Activated CD8-positive, alpha-beta T cell treated with anti-CD3 and anti-CD28 coated beads, Interleukin-2, amount 10 ng/mL, durations not matched to agents 7 days and 5 days (primary cell): ENCODE results near the gene RNF167. TPM values are rescaled to one million over a fixed set of nuclear protein-coding genes. Genes with fewer than 3 reads are reported as not detected.

Experiments
- ATAC-seq: fragments of 150-1000 bp; cut with Tn5 transposase; one replicate; pipeline ENCODE4 v1.10.0; 2021; ENCODE audit warnings: moderate library complexity
- CTCF ChIA-PET: fragments of 350-600 bp; sonication (Branson Sonifier 250); formaldehyde crosslinking; loops from one replicate; lab custom pipeline; 2021; ENCODE audit warnings: antibody characterized with exemption; lab: Charles Lee
- POLR2A ChIA-PET: fragments of 350-600 bp; sonication (Branson Sonifier 250); formaldehyde crosslinking; loops from one replicate; lab custom pipeline; 2021; ENCODE audit warnings: antibody characterized with exemption; lab: Charles Lee
- DNase-seq: peaks from one replicate; pipeline ENCODE4 v3.0.0-alpha.2; 2020
- H3K27ac Mint-ChIP-seq: one replicate; pipeline ENCODE4 v1.8.0; 2021; ENCODE audit warnings: mild to moderate bottlenecking, mixed read lengths
- H3K27me3 Mint-ChIP-seq: one replicate; pipeline ENCODE4 v1.8.0; 2021; ENCODE audit warnings: low read depth, mixed read lengths
- H3K36me3 Mint-ChIP-seq: one replicate; pipeline ENCODE4 v1.8.0; 2021; ENCODE audit warnings: low read depth, mixed read lengths
- H3K4me1 Mint-ChIP-seq: one replicate; pipeline ENCODE4 v1.8.0; 2021; ENCODE audit warnings: low read depth, mixed read lengths
- H3K4me3 Mint-ChIP-seq: one replicate; pipeline ENCODE4 v1.8.0; 2021; ENCODE audit warnings: mild to moderate bottlenecking, mixed read lengths
- H3K9me3 Mint-ChIP-seq: one replicate; pipeline ENCODE4 v1.8.0; 2022; ENCODE audit warnings: mixed read lengths; ENCODE audit not compliant: insufficient read depth
- total RNA-seq, 2 experiments: library from RNA; stranded (reverse); gene quantifications; one replicate each; pipeline ENCODE4 v1.2.3, GENCODE V29; 2021

Gene RNF167
- total RNA-seq, 2 experiments from 2014 or later = 239 to 245 TPM

- H3K4me3 Mint-ChIP-seq = no peak overlapping the region
- H3K27ac Mint-ChIP-seq = no peak overlapping the region
- ChIA-PET CTCF (no interaction called here), POLR2A (interaction anchor here (0.6 kb wide), 1 partner anchor 35 kb away, joined by 3 read pairs; no protein-coding TSS in a partner anchor)
- H3K4me1 Mint-ChIP-seq = peaks cover 28% of the 10 kb centered on the region
- H3K36me3 Mint-ChIP-seq = peaks cover 14% of the 10 kb centered on the region
- peaks cover 7% of the 10 kb centered on the region for H3K27me3 Mint-ChIP-seq
- DNase-seq = no peak
- no peak for ATAC-seq
- no peaks in the 10 kb centered on the region for H3K9me3 Mint-ChIP-seq
These were observed 42.3 kb upstream of the RNF167 start for GRCh38 chr17:4897785-4898184.

GRCh38 chr17:4898351-4898750, 41.7 kb upstream of the RNF167 start:
- Mint-ChIP-seq H3K27me3 (peaks cover 7% of the 10 kb centered on the region), H3K9me3 (no peaks in the 10 kb centered on the region), H3K36me3 (peaks cover 14% of the 10 kb centered on the region), H3K4me1 (peaks cover 34% of the 10 kb centered on the region), H3K4me3 (peak overlapping the region; percentile 59), H3K27ac (peak overlapping the region; percentile 24)
- ChIA-PET POLR2A (interaction anchor here (0.6 to 1.6 kb wide), 2 partner anchors 35 to 195 kb away, joined by 3 to 7 read pairs; partner anchors contain the start of gene PELP1), CTCF (interaction anchor here (1.1 to 1.9 kb wide), 3 partner anchors 109 to 331 kb away, joined by 3 to 10 read pairs (median 6); no protein-coding TSS in a partner anchor)
- ATAC-seq (no peak), DNase-seq (no peak)

DNA sequence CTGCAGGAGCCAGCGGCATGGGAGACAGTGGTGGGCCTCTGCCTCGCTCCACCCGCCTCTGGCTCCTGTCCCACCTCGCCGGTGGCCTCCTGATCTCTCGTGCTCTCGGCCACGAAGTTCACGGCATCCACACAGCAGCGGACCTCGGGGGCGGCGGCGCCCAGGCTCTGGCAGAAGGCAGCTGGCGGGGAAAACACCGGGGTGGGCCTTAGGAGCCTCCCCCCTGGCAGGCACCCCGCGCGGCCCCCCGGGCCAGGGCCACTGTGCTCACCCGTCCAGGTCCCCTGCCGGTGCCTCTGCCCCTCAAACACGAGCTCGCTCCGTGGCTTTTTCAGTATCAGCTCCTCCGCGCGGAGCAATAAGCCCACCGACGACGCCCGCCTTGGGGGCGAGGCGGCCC, 41.1 kb upstream of the RNF167 start:
- no peaks in the 10 kb centered on the region for H3K9me3 Mint-ChIP-seq
- POLR2A ChIA-PET = interaction anchor here (1.3 to 1.8 kb wide), 4 partner anchors 41 to 196 kb away, joined by 3 to 13 read pairs (median 6); partner anchors contain the start of genes PELP1, PFN1, RNF167 and SLC25A11
- peaks cover 14% of the 10 kb centered on the region for H3K36me3 Mint-ChIP-seq
- H3K27me3 Mint-ChIP-seq = peaks cover 7% of the 10 kb centered on the region
- peaks cover 38% of the 10 kb centered on the region for H3K4me1 Mint-ChIP-seq
- ATAC-seq (peak; percentile 0), DNase-seq (no peak)
- H3K4me3 Mint-ChIP-seq = peak overlapping the region; percentile 59
- H3K27ac Mint-ChIP-seq = no peak overlapping the region
- CTCF ChIA-PET = interaction anchor here (0.8 to 1.9 kb wide), 11 partner anchors 9 to 332 kb away, joined by 3 to 10 read pairs (median 3); partner anchors contain the start of genes PLD2 and SPAG7

DNA sequence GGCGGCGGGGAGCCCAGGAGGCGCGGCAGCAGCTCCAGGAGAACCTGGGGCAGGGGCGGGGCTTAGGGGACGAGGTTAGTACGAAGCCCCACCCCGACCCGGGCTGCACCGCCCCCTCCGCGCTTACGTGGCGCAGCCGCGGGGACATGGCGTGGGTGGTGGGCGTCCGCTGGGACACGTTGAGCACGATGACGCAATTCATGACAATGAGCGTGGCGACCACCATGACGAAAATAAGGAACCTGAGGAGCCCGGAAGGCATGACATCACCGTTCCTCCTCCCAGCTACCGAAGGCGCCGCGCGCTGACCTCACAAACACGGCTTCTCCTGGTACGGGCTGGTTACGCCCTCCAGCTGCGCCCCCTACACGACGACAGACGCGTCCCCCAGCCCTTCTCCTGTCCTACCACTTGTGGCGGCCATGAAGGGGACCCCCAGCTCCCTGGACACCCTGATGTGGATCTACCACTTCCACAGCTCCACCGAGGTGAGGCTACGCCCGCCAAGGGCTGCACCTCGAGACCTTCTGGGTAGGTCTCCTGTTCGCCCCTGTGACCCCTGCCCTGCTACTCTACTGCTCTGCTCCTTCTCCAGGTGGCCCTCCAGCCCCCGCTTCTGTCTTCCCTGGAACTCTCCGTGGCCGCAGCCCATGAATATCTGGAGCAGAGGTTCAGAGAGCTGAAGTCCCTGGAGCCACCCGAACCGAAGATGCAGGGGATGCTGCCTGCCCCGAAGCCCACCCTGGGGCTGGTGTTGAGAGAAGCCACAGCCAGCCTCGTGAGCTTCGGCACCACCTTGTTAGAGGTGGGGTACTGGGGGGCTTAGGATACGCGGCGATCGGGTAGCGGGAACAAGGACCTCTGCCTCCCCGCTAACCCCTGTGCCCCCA, 40.5 kb upstream of the RNF167 start, which contains the start of gene C17orf107:
Gene C17orf107 (plus strand): TSS at position 196 of the 890 bp plus-strand sequence. CDS start 227 bp downstream, at position 423.
- CTCF ChIA-PET = interaction anchor here (0.8 to 2.2 kb wide), 14 partner anchors 10 to 335 kb away, joined by 3 to 10 read pairs (median 4); partner anchors contain the start of genes ARRB2, PLD2 and SPAG7
- H3K4me1 Mint-ChIP-seq = peaks cover 38% of the 10 kb centered on the region
- no peaks in the 10 kb centered on the region for H3K9me3 Mint-ChIP-seq

DNA sequence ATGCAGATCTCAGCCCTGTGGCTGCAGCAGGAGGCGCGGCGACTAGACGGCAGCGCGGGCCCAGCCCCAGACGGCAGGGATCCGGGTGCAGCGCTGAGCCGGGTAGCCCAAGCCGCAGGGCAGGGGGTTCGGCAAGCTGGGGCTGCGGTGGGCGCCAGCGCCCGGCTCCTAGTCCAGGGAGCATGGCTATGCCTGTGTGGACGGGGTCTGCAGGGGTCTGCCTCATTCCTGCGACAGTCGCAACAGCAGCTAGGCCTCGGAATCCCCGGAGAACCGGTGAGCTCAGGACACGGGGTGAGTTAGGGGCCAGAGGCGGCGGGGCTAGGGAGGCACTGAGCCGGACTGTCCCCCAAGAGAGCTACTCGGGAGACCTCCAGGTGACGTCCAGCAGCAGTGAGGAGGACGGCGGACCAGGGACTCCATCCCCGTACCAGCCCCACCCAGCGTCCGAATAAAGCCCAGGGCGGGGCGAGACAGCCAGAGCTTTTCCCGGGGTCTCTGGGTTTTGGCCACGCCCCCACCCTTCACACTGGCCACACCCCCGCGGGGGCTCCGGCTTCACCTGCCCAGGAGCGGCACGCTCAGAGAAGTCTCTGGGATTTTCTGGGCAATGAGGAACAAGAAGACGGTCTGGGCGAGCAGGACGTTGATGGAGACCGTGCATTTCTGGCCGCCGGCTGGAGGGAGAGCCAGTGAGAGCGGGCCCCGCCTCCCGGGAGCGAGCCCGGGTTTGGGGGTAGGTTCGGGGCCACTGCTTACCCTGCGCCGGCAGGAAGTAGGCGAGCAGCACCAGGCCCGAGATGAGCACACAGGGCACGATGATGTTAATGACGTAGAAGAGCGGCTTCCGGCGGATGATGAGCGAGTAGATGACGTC, 39.6 kb upstream of the RNF167 start:
- peaks cover 8% of the 10 kb centered on the region for H3K36me3 Mint-ChIP-seq
- ChIA-PET CTCF (interaction anchor here (1.1 to 2.2 kb wide), 9 partner anchors 9 to 336 kb away, joined by 3 to 10 read pairs (median 5); partner anchors contain the start of gene ARRB2), POLR2A (interaction anchor here (0.7 to 1.8 kb wide), 4 partner anchors 39 to 80 kb away, joined by 3 to 13 read pairs (median 4); partner anchors contain the start of genes PFN1, RNF167, SLC25A11 and SPAG7)
- ATAC-seq (peak; percentile 17), DNase-seq (peak; percentile 70)
- peak overlapping the region; percentile 81 for H3K4me3 Mint-ChIP-seq
- no peaks in the 10 kb centered on the region for H3K9me3 Mint-ChIP-seq
- peaks cover 38% of the 10 kb centered on the region for H3K4me1 Mint-ChIP-seq
- H3K27ac Mint-ChIP-seq = peak overlapping the region; percentile 61
- peaks cover 7% of the 10 kb centered on the region for H3K27me3 Mint-ChIP-seq

More for the DNA sequence above, 40.5 kb upstream of the RNF167 start, which contains the start of gene C17orf107:
- Mint-ChIP-seq H3K27ac (peak within 1 kb of the TSS; percentile 82), H3K27me3 (peaks cover 7% of the 10 kb centered on the region), H3K36me3 (peaks cover 12% of the 10 kb centered on the region), H3K4me3 (peak within 1 kb of the TSS; percentile 81)
- POLR2A ChIA-PET = interaction anchor here (0.6 to 1.8 kb wide), 6 partner anchors 40 to 196 kb away, joined by 3 to 13 read pairs (median 4); partner anchors contain the start of genes PELP1, PFN1, RNF167 and SLC25A11
- DNase-seq (peak; percentile 87), ATAC-seq (peak; percentile 86)

- Mint-ChIP-seq H3K9me3 (no peaks in the 10 kb centered on the region), H3K4me1 (peaks cover 38% of the 10 kb centered on the region), H3K27me3 (peaks cover 10% of the 10 kb centered on the region), H3K4me3 (peak overlapping the region; percentile 22), H3K27ac (peak overlapping the region; percentile 61), H3K36me3 (peaks cover 4% of the 10 kb centered on the region)
- DNase-seq (no peak), ATAC-seq (no peak)
- ChIA-PET POLR2A (interaction anchor here (1.0 to 1.1 kb wide), 2 partner anchors 66 to 450 kb away, joined by 3 read pairs; partner anchors contain the start of gene SPAG7), CTCF (interaction anchor here (0.6 to 2.2 kb wide), 3 partner anchors 8 to 111 kb away, joined by 3 to 10 read pairs (median 6); no protein-coding TSS in a partner anchor)
These were observed 38.9 kb upstream of the RNF167 start for GRCh38 chr17:4901108-4901647.

GRCh38 chr17:4901648-4902344, 38.3 kb upstream of the RNF167 start:
- no peak for DNase-seq
- Mint-ChIP-seq H3K4me3 (no peak overlapping the region), H3K9me3 (no peaks in the 10 kb centered on the region)

GRCh38 chr17:4902540-4902939, 37.5 kb upstream of the RNF167 start:
- no peak for ATAC-seq
- peaks cover 38% of the 10 kb centered on the region for H3K4me1 Mint-ChIP-seq
- no peaks in the 10 kb centered on the region for H3K9me3 Mint-ChIP-seq
- ChIA-PET CTCF (interaction anchor here (0.8 to 2.1 kb wide), 16 partner anchors 8 to 338 kb away, joined by 3 to 14 read pairs (median 5); partner anchors contain the start of genes ARRB2, PSMB6, RNF167 and SLC25A11), POLR2A (interaction anchor here (1.4 kb wide), 1 partner anchor 46 kb away, joined by 6 read pairs; the partner anchor contains the start of gene PFN1)
- H3K36me3 Mint-ChIP-seq = no peaks in the 10 kb centered on the region
- DNase-seq = no peak
- H3K27ac Mint-ChIP-seq = peak overlapping the region; percentile 46
- peaks cover 13% of the 10 kb centered on the region for H3K27me3 Mint-ChIP-seq
- H3K4me3 Mint-ChIP-seq = no peak overlapping the region

More at GRCh38 chr17:4901648-4902344, 38.3 kb upstream of the RNF167 start:
- H3K4me1 Mint-ChIP-seq = peaks cover 38% of the 10 kb centered on the region
- H3K27ac Mint-ChIP-seq = no peak overlapping the region
- peaks cover 10% of the 10 kb centered on the region for H3K27me3 Mint-ChIP-seq
- ChIA-PET POLR2A (interaction anchor here (1.0 kb wide), 1 partner anchor 451 kb away, joined by 3 read pairs; no protein-coding TSS in a partner anchor), CTCF (interaction anchor here (0.6 to 2.2 kb wide), 4 partner anchors 8 to 112 kb away, joined by 3 to 10 read pairs (median 8); no protein-coding TSS in a partner anchor)
- ATAC-seq = no peak
- peaks cover 3% of the 10 kb centered on the region for H3K36me3 Mint-ChIP-seq

- Mint-ChIP-seq H3K4me1 (peaks cover 38% of the 10 kb centered on the region), H3K4me3 (peak within 1 kb of the TSS; percentile 12), H3K27me3 (peaks cover 13% of the 10 kb centered on the region), H3K9me3 (no peaks in the 10 kb centered on the region), H3K36me3 (no peaks in the 10 kb centered on the region), H3K27ac (peak within 1 kb of the TSS; percentile 46)
- ChIA-PET CTCF (interaction anchor here (0.6 to 2.1 kb wide), 28 partner anchors 9 to 340 kb away, joined by 3 to 14 read pairs (median 4); partner anchors contain the start of genes ARRB2, PSMB6, RNF167 and SLC25A11), POLR2A (interaction anchor here (1.4 kb wide), 1 partner anchor 45 kb away, joined by 6 read pairs; the partner anchor contains the start of gene PFN1)
- peak; percentile 87 for DNase-seq
- ATAC-seq = peak; percentile 45
These were observed 36.8 kb upstream of the RNF167 start, which contains the start of gene CHRNE for GRCh38 chr17:4903051-4903818. TSS of gene CHRNE (minus strand) at chr17:4903098. CDS start at chr17:4903063, 35 bp downstream.
